Measurements from ENCODE around the gene DIDO1.
"Not testable (repeated sequence)": the region's sequence is repeated elsewhere in the genome, so short reads cannot be mapped to it uniquely, and the experiment has no call there.

Gene DIDO1

GRCh38 chr20:62962891-62963613 is 36.7 kb upstream of the DIDO1 start:
- no peak for DNase-seq (ENCODE audit: low spot score)

DNA sequence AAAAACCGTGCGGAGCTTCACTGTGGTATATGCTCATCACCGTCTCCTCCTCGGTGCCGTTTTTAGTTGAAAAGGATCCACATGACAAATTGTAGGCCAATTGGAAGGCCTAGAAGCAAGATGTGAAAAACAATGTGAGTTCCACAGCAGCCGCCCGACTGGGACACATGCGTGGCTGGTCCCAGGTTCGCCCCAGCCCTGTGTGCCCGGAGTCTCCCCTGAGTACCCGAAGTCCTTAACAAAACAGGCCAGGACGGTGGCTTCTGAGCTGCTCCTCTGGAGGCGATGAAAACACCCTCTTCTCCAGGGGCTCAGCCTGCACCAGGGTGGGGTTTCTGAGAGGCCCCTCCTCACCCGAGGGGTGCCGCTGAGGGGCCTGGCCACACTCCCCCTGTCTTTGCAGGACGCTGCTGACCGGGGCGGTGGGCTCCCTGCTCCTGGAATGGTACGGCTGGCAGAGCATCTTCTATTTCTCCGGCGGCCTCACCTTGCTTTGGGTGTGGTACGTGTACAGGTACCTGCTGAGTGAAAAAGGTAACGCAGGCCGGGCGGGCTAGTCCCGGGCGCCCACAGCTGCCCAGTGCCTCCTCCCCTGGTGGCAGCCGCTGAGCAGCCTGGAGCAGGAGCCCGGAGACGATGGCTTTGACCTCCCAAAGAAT is 36.0 kb upstream of the DIDO1 start:
- DNase-seq (ENCODE audit: low spot score): no peak

DNA sequence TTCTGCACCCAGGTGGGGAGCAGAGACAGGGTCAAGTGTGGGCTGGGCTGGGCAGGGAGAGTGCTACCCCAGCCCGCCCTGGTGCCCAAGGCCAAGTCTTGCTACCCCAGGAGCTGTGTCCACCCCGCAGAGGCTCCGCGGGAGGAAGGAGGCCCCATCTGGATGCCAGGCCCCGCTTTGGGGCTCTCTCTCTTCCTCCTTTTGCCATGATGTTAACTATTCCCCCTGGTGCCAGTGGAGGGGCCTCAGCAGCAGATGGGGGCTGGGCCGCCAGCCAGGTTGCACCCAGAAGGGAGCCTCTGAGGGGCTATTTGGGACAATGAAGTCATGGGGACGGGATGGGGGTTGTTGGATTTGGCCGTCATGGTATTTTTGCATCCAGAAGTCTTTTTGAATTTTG is 35.5 kb upstream of the DIDO1 start:
- no peak for DNase-seq (ENCODE audit: low spot score)

GRCh38 chr20:62961310-62961783 is 35.0 kb upstream of the DIDO1 start:
- DNase-seq (ENCODE audit: low spot score): no peak

- not testable (repeated sequence) for DNase-seq (ENCODE audit: low spot score)
These were observed 34.4 kb upstream of the DIDO1 start for GRCh38 chr20:62960446-62961309.

DNA sequence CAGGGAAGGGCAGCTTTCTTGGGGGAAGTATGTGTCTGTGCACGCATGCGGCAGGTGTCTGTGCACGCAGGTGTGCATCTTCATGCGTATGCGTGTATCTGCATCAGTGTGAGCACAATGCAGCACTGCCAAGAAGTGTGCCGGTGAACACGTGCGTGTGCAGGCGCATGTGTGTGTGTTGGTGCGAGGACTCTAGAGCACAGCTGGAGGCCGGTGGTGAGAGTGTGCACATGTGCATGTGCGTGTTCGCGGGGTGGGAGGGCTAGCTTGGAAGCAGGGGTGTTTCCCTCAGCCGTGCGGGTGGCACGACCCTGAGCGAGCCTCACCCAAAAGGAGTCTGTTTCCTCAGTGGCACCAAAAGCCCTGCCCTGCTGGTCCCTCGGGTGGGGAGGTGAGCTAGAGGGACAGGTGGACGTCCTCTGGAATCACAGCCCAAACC is 33.7 kb upstream of the DIDO1 start:
- DNase-seq (ENCODE audit: low spot score): no peak

DNA sequence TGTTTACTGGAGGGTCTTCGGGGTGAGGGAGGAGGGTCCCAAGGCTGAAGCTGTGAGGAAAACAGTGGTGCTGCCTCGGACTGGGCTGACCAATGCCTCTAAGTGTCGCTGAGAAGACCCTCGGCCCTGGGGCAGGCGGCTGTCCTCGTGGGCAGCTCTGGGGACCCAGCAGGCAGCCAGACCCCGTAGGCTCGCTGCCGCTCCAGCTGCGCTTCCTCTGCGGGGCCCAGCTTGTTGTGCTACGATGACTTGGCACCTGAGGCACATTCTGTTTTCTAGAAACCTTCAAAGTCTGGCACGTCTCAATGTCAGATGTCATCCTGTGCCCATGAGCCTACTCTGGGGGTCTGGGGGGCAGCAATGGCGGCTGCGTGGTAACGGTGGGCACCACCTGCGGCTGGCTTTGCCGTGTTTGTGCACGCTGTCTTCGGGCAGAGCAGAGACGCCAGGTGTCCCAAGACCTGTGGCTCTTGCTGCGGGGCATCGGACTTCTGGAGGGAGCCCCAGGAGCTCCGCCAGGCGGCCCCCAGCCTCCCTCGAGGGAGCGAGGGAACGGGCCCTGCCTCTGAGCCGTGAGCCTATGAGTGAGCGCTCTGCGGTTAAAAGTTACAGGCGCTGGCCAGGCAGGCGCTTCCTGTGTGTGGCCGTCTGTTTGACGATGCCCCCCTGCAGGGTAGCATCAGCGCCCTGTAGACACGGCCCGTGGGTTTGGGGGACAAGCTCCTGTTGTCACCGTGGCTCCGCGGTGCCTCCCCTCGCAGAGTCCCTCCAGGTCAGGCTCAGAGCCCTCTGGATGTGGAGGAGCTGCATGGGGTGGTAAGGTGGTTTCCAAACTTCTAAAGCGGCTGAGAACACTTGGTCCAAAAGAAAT is 33.0 kb upstream of the DIDO1 start:
- no peak for DNase-seq (ENCODE audit: low spot score)

- no peak for DNase-seq (ENCODE audit: low spot score)
These were observed 32.2 kb upstream of the DIDO1 start for GRCh38 chr20:62958388-62959100.

- DNase-seq (ENCODE audit: low spot score): no peak
These were observed 31.1 kb upstream of the DIDO1 start for GRCh38 chr20:62957136-62958117.

- no peak for DNase-seq (ENCODE audit: low spot score)
These were observed 30.3 kb upstream of the DIDO1 start for GRCh38 chr20:62956387-62957135.

- no peak for DNase-seq (ENCODE audit: low spot score)
These were observed 29.4 kb upstream of the DIDO1 start for GRCh38 chr20:62955519-62956386.

DNA sequence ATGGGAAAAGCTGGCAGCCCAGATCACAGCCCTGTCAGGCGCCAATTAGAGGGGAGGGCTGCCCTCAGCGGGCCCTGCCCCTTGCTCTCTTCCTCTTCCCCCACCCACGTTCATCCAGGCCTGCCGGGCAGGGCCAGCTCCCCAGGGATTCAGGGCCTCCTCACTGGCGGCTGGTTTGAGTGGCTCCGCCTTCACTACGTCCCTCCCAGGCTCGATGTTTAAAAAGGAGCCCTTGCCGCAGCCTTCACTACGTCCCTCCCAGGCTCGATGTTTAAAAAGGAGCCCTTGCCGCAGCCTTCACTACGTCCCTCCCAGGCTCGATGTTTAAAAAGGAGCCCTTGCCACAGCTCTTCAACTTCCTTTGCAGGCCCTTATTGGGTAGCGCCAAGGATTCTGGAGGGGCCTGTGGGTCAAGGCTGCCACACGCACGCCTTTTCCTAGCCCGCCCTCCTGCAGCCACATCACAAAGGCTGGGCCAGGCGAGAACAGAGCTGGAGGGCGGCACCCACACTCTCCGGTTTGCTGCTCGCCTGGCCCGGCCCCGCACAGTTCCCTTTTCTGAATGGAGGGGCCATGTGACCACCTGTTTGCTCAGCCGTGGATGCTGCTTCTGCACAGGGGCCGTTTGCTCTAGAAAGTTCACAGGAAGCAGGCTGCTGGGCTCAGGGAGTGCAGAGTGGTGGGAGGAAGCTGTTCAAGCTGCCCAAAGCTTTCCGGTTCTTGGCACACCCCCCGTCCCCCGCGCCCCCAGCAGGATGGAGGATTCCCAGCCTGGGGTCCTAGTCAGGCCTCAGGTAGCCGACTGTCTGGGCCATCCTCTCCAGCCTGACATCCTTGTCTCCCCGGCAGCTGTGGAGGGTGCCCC is 27.8 kb upstream of the DIDO1 start:
- peak; percentile 58 for DNase-seq (ENCODE audit: low spot score)

- no peak for DNase-seq (ENCODE audit: low spot score)
These were observed 26.9 kb upstream of the DIDO1 start for GRCh38 chr20:62952968-62953838.

GRCh38 chr20:62952373-62952967 is 26.2 kb upstream of the DIDO1 start, which contains the start of gene SLC17A9:
Gene SLC17A9, plus strand, starts transcription at chr20:62952709. Its CDS starts 122 bp downstream, at chr20:62952831.
- DNase-seq (ENCODE audit: low spot score): peak; percentile 21

DNA sequence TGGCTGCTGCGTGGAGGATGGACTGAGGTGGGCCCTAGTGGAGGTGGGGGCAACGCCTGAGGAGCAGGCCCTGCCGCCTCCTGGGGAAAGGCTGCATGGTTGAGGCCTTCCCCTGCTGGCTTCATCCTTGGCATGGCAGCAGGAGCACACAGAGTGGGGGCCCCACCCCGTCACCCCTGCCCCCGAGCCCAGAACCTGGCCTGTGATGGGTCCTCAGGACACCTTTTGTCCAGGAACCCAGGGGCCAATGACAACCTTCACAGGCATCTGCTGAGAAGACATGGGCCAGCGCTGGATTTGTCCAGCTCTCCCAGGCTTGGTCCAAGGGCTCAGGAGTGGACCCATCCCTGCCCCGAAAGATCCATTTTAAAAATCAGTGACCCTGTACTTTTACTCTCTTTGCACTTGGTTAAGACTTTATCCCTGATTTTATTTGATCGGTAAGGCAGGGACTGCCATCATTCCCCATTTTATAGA is 25.6 kb upstream of the DIDO1 start:
- no peak for DNase-seq (ENCODE audit: low spot score)

Data from CD4-positive, alpha-beta T cell treated with Interleukin-15 for 4 hours (primary cell).